IMR-90 (cell line): Measurements from ENCODE around the gene PALLD. TPM values are rescaled to one million over a fixed set of nuclear protein-coding genes. Genes with fewer than 3 reads are reported as not detected.

Experiments used
- ATAC-seq: fragments of 200-7000 bp; cut with Tn5 transposase; 2 replicates; pipeline ENCODE4 v1.9.1; 2020; ENCODE audit warnings: low read depth, mild to moderate bottlenecking, moderate library complexity
- BruUV-seq: library from RNA; stranded (reverse); fragments of 400-500 nt; replicated peaks from 2 replicates; lab custom pipeline; 2021; lab: Mats Ljungman, UMichigan
- CTCF ChIA-PET: fragments of 300-600 bp; formaldehyde crosslinking; extraction: SDS; loops from one replicate; lab custom pipeline; 2021; ENCODE audit warnings: antibody characterized with exemption; lab: Yijun Ruan, JAX
- POLR2A ChIA-PET: fragments of 300-600 bp; sonication (Branson Sonifier 250); formaldehyde crosslinking; loops from one replicate; lab custom pipeline; 2022; ENCODE audit warnings: antibody characterized with exemption; ENCODE audit not compliant: unreplicated experiment; lab: Charles Lee
- DNase-seq: peaks from one replicate; pipeline ENCODE4 v3.0.0; 2013
- H2AFZ ChIP-seq: replicated peaks from 2 replicates; pipeline ENCODE3; 2013; ENCODE audit warnings: low read length, mild to moderate bottlenecking; ENCODE audit not compliant: poor library complexity
- H2AK5ac ChIP-seq: 2 replicates; pipeline ENCODE4 v1.6.1; 2013; ENCODE audit warnings: low read depth, low read length, inconsistent platforms
- H2AK9ac ChIP-seq: replicated peaks from 2 replicates; pipeline ENCODE3; 2013; ENCODE audit warnings: mild to moderate bottlenecking, low read depth, low read length, moderate library complexity; ENCODE audit not compliant: poor library complexity
- H2BK120ac ChIP-seq: 2 replicates; pipeline ENCODE4 v1.6.1; 2013; ENCODE audit warnings: low read depth, low read length, inconsistent platforms
- H2BK15ac ChIP-seq: 3 replicates; pipeline ENCODE4 v1.6.1; 2013; ENCODE audit warnings: low read depth, low read length, inconsistent platforms
- H2BK20ac ChIP-seq: 2 replicates; pipeline ENCODE4 v1.6.1; 2013; ENCODE audit warnings: low read depth, mild to moderate bottlenecking, inconsistent platforms, low read length, moderate library complexity
- H2BK5ac ChIP-seq: 2 replicates; pipeline ENCODE4 v1.6.1; 2013; ENCODE audit warnings: mild to moderate bottlenecking, low read depth, low read length, inconsistent platforms; ENCODE audit not compliant: poor library complexity, severe bottlenecking
- H3K14ac ChIP-seq: replicated peaks from 2 replicates; pipeline ENCODE4 v1.6.1; 2013; ENCODE audit warnings: low read depth, low read length, inconsistent platforms
- H3K18ac ChIP-seq: 2 replicates; pipeline ENCODE4 v1.6.1; 2013; ENCODE audit warnings: low read depth, low read length, control low read depth
- H3K23ac ChIP-seq: 2 replicates; pipeline ENCODE4 v1.6.1; 2013; ENCODE audit warnings: low read depth, low read length, inconsistent platforms
- H3K27ac ChIP-seq: 2 replicates; pipeline ENCODE4 v1.5.1; 2013; ENCODE audit warnings: mild to moderate bottlenecking, control low read depth, low read length; ENCODE audit not compliant: insufficient read depth
- H3K27me3 ChIP-seq: 2 replicates; pipeline ENCODE4 v1.6.1; 2013; ENCODE audit warnings: low read length; ENCODE audit not compliant: control insufficient read depth, insufficient read depth
- H3K36me3 ChIP-seq: 2 replicates; pipeline ENCODE4 v1.6.1; 2013; ENCODE audit warnings: low read length, mixed read lengths; ENCODE audit not compliant: control insufficient read depth, insufficient read depth
- H3K4ac ChIP-seq: 2 replicates; pipeline ENCODE4 v1.6.1; 2013; ENCODE audit warnings: low read depth, low read length, inconsistent platforms
- H3K4me1 ChIP-seq: 2 replicates; pipeline ENCODE4 v1.6.1; 2013; ENCODE audit warnings: low read length, mixed read lengths; ENCODE audit not compliant: control insufficient read depth, insufficient read depth
- H3K4me2 ChIP-seq: 2 replicates; pipeline ENCODE4 v1.6.1; 2013; ENCODE audit warnings: low read depth, mild to moderate bottlenecking, control low read depth, low read length, moderate library complexity
- H3K4me3 ChIP-seq: 2 replicates; pipeline ENCODE4 v1.5.1; 2013; ENCODE audit warnings: low read depth, mild to moderate bottlenecking, control low read depth, low read length, moderate library complexity; ENCODE audit not compliant: insufficient read depth
- H3K56ac ChIP-seq: 2 replicates; pipeline ENCODE4 v1.6.1; 2013; ENCODE audit warnings: low read length, inconsistent platforms; ENCODE audit not compliant: insufficient read depth; ENCODE audit errors: extremely low read depth
- H3K79me1 ChIP-seq, 2 experiments: 2 replicates each; pipeline ENCODE4 v1.6.1; 2013; ENCODE audit warnings: low read length in 2 of 2, inconsistent platforms in 1 of 2, low read depth in 1 of 2
- H3K9ac ChIP-seq: 2 replicates; pipeline ENCODE4 v1.6.1; 2013; ENCODE audit warnings: low read depth, low read length, control low read depth
- H3K9me1 ChIP-seq: 2 replicates; pipeline ENCODE4 v1.6.1; 2013; ENCODE audit warnings: low read length, inconsistent platforms; ENCODE audit not compliant: insufficient read depth
- H3K9me3 ChIP-seq: 2 replicates; pipeline ENCODE4 v1.6.1; 2013; ENCODE audit warnings: low read length; ENCODE audit not compliant: control insufficient read depth, insufficient read depth
- H4K20me1 ChIP-seq: 2 replicates; pipeline ENCODE4 v1.6.1; 2013; ENCODE audit warnings: low read length, inconsistent platforms; ENCODE audit not compliant: insufficient read depth
- H4K5ac ChIP-seq: 2 replicates; pipeline ENCODE4 v1.6.1; 2013; ENCODE audit warnings: mild to moderate bottlenecking, low read depth, low read length, control low read depth
- H4K8ac ChIP-seq, 2 experiments: 2 replicates each; pipeline ENCODE4 v1.6.1; 2013; ENCODE audit warnings: low read depth in 2 of 2, low read length in 2 of 2, control low read depth in 1 of 2, inconsistent platforms in 1 of 2
- H4K91ac ChIP-seq: 2 replicates; pipeline ENCODE4 v1.6.1; 2013; ENCODE audit warnings: low read depth, low read length, inconsistent platforms; ENCODE audit not compliant: insufficient read depth
- BHLHE40 ChIP-seq: fragments of 150-350 bp; IDR thresholded peaks from 2 replicates; pipeline ENCODE4 v1.6.1; 2016; ENCODE audit warnings: mild to moderate bottlenecking, low read depth, low read length
- CEBPB ChIP-seq: IDR thresholded peaks from 2 replicates; pipeline ENCODE4 v1.6.1; 2012; ENCODE audit warnings: low read depth, low read length, improper control_type of control experiment
- CHD1 ChIP-seq: IDR thresholded peaks from 2 replicates; pipeline ENCODE4 v1.6.1; 2012; ENCODE audit warnings: low read depth, low read length, improper control_type of control experiment
- FOS ChIP-seq: fragments of 150-350 bp; IDR thresholded peaks from 2 replicates; pipeline ENCODE4 v1.6.1; 2016; ENCODE audit warnings: low read depth, low read length
- MAFK ChIP-seq: IDR thresholded peaks from 2 replicates; pipeline ENCODE4 v1.6.1; 2012; ENCODE audit warnings: low read depth, low read length, improper control_type of control experiment
- MAZ ChIP-seq: IDR thresholded peaks from 2 replicates; pipeline ENCODE4 v1.6.1; 2012; ENCODE audit warnings: low read depth, mild to moderate bottlenecking, low read length, improper control_type of control experiment, moderate library complexity, borderline replicate concordance
- MXI1 ChIP-seq: IDR thresholded peaks from 2 replicates; pipeline ENCODE4 v1.6.1; 2012; ENCODE audit warnings: low read depth, mild to moderate bottlenecking, low read length, moderate library complexity, borderline replicate concordance
- NFE2L2 ChIP-seq: fragments of 150-350 bp; IDR thresholded peaks from 2 replicates; pipeline ENCODE4 v1.6.1; 2016; ENCODE audit warnings: low read depth, mild to moderate bottlenecking, low read length
- POLR2A ChIP-seq: IDR thresholded peaks from 2 replicates; pipeline ENCODE4 v1.6.1; 2012; ENCODE audit warnings: mild to moderate bottlenecking, low read depth, low read length
- RAD21 ChIP-seq: IDR thresholded peaks from 2 replicates; pipeline ENCODE4 v1.6.1; 2012; ENCODE audit warnings: low read length, improper control_type of control experiment
- RFX5 ChIP-seq: IDR thresholded peaks from 2 replicates; pipeline ENCODE4 v1.8.0; 2012; ENCODE audit warnings: low read depth, mild to moderate bottlenecking, low read length, moderate library complexity
- SMC3 ChIP-seq: fragments of 150-350 bp; IDR thresholded peaks from 2 replicates; pipeline ENCODE4 v1.6.1; 2016; ENCODE audit warnings: low read depth, mild to moderate bottlenecking, antibody characterized with exemption, low read length, moderate library complexity
- USF2 ChIP-seq: fragments of 150-350 bp; IDR thresholded peaks from 2 replicates; pipeline ENCODE4 v1.6.1; 2017; ENCODE audit warnings: mild to moderate bottlenecking, antibody characterized with exemption, low read length, low read depth
- WGBS, 2 experiments: methylation state at CpG; one replicate each; pipeline versions ENCODE4 v1.1.5 to v1.1.7; 2013; ENCODE audit warnings: missing lambda C conversion rate in 2 of 2; ENCODE audit not compliant: insufficient read length in 1 of 2; ENCODE audit errors: extremely low coverage in 2 of 2; 5-methylcytosine and 5-hydroxymethylcytosine counted together
- dilution Hi-C: fragments of 300-500 bp; cut with HindIII; formaldehyde crosslinking; loops from one replicate; pipeline ENCODE4 v1.14.3; 2018; ENCODE audit warnings: low sequenced_read_pairs; ENCODE audit not compliant: unreplicated experiment
- in situ Hi-C: fragments of 300-500 bp; cut with MboI; formaldehyde crosslinking; loops from 3 replicates; pipeline ENCODE4 v1.14.3; 2019; ENCODE audit warnings: low sequenced_read_pairs, inconsistent platforms, mixed read lengths
- intact Hi-C: fragments of 100-400 bp; cut with micrococcal nuclease; formaldehyde crosslinking; loops from 2 replicates; pipeline ENCODE4 v1.10.0; 2022
- polyA plus RNA-seq, 3 experiments: library from polyadenylated mRNA; depleted of rRNA; stranded (reverse); fragments of >200 nt; gene quantifications; 2 replicates each; pipeline ENCODE4 v1.2.3, GENCODE V29; 2012; ENCODE audit warnings: low replicate concordance in 1 of 3
- total RNA-seq: library from RNA; depleted of rRNA; stranded (reverse); fragments of >200 nt; gene quantifications from 2 replicates; pipeline ENCODE4 v1.2.3, GENCODE V29; 2012
- TF ChIP-seq, protein P1 (sequence below): fragments of 150-350 bp; IDR thresholded peaks from 2 replicates; pipeline ENCODE4 v1.6.1; 2016; ENCODE audit warnings: low read depth, mild to moderate bottlenecking, low read length, moderate library complexity, borderline replicate concordance
- TF ChIP-seq, protein P2 (sequence below): conservative IDR thresholded peaks from 2 replicates; pipeline ENCODE4 v1.5.1; 2012; ENCODE audit warnings: mild to moderate bottlenecking, low read depth, low read length, improper control_type of control experiment

PALLD gene
- total and polyA plus RNA-seq, 2 of the 4 experiments (the other 2 are of a cell fraction) = 91.0 to 91.9 TPM

DNA sequence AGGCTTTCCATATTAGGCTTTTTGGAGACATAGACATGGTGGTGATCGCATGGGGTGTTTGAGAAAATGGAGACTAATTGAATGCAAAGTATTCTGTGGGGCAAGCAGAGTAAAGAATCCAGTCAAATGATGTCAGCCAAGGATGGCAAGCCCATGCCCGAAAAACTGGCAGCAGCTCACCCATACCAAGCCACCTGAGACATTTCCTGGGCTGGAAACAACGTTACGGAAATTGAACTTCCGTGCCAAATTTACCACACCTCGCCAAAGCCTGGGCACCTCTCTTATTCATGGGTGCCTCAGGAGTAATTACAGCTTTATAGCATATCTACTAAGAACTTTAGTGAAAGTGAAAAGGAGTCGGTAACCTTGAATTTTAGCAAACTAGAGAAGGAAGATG is 346.8 kb downstream of the PALLD start:
- H3K18ac ChIP-seq = peak overlapping the region; percentile 99
- H3K23ac ChIP-seq = no peak overlapping the region; the same call in 1 of the 2 replicates
- H2BK15ac ChIP-seq = 0 out of 3 replicates have a peak overlapping the region, but pooled peaks have one; percentile 4
- peak overlapping the region; percentile 85; the same call in 1 of the 2 replicates for H3K27ac ChIP-seq
- H3K4ac ChIP-seq = peak overlapping the region; percentile 12; the same call in 1 of the 2 replicates
- 0 out of 2 replicates have a peak overlapping the region, but pooled peaks have one; percentile 13 for H3K56ac ChIP-seq
- H3K9me1 ChIP-seq = peaks cover 28% of the 10 kb centered on the region
- ATAC-seq (no peak), DNase-seq (no peak)
- no peak overlapping the region; the same call in none of the 2 replicates for H2AK5ac ChIP-seq
- peak overlapping the region; percentile 81 for H2BK5ac ChIP-seq
- H3K27me3 ChIP-seq = no peaks in the 10 kb centered on the region
- H3K4me3 ChIP-seq = no peak overlapping the region
- H2BK120ac ChIP-seq = peak overlapping the region; percentile 21
- no peak for TF ChIP-seq CEBPB
- TF ChIP-seq FOS = no peak
- TF ChIP-seq MXI1 = no peak
- no peak for TF ChIP-seq USF2
- no peak for TF ChIP-seq BHLHE40
- TF ChIP-seq MAFK = no peak
- TF ChIP-seq MAZ = no peak
- no peak for TF ChIP-seq POLR2A
- TF ChIP-seq RFX5 = no peak
- no peak for TF ChIP-seq CHD1
- TF ChIP-seq, protein P1, sequence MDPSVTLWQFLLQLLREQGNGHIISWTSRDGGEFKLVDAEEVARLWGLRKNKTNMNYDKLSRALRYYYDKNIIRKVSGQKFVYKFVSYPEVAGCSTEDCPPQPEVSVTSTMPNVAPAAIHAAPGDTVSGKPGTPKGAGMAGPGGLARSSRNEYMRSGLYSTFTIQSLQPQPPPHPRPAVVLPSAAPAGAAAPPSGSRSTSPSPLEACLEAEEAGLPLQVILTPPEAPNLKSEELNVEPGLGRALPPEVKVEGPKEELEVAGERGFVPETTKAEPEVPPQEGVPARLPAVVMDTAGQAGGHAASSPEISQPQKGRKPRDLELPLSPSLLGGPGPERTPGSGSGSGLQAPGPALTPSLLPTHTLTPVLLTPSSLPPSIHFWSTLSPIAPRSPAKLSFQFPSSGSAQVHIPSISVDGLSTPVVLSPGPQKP = no peak
- TF ChIP-seq RAD21 = no peak
- TF ChIP-seq NFE2L2 = no peak
- TF ChIP-seq, protein P2, sequence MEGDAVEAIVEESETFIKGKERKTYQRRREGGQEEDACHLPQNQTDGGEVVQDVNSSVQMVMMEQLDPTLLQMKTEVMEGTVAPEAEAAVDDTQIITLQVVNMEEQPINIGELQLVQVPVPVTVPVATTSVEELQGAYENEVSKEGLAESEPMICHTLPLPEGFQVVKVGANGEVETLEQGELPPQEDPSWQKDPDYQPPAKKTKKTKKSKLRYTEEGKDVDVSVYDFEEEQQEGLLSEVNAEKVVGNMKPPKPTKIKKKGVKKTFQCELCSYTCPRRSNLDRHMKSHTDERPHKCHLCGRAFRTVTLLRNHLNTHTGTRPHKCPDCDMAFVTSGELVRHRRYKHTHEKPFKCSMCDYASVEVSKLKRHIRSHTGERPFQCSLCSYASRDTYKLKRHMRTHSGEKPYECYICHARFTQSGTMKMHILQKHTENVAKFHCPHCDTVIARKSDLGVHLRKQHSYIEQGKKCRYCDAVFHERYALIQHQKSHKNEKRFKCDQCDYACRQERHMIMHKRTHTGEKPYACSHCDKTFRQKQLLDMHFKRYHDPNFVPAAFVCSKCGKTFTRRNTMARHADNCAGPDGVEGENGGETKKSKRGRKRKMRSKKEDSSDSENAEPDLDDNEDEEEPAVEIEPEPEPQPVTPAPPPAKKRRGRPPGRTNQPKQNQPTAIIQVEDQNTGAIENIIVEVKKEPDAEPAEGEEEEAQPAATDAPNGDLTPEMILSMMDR = no peak
- TF ChIP-seq SMC3 = no peak
- dilution Hi-C loops (no loop called here), intact Hi-C loops (loop anchor here (10.0 kb wide), 1 partner anchor 329 kb away; no protein-coding TSS in a partner anchor), in situ Hi-C loops (no loop called here)
- peak overlapping the region; percentile 19; the same call in 1 of the 2 replicates for H4K91ac ChIP-seq
- peak overlapping the region; percentile 70; the same call in 1 of the 2 replicates for H3K4me2 ChIP-seq
- peaks cover 22 to 83% of the 10 kb centered on the region in 2 experiments; a peak in 3 of 4 replicates for H3K79me1 ChIP-seq
- H3K9me3 ChIP-seq = no peaks in the 10 kb centered on the region
- H2BK20ac ChIP-seq = peak overlapping the region; percentile 53
- peak overlapping the region; percentile 89 for H4K5ac ChIP-seq
- no peak overlapping the region for H2AFZ ChIP-seq
- H3K36me3 ChIP-seq = peaks cover 16% of the 10 kb centered on the region
- WGBS, 2 experiments = no CpG with 5 or more reads among the region's 7 CpGs
- peak overlapping the region; percentile 52 for H3K9ac ChIP-seq
- H4K8ac ChIP-seq = peak overlapping the region; percentile 41 to 42
- H2AK9ac ChIP-seq = no peak overlapping the region
- peaks cover 29% of the 10 kb centered on the region for H3K4me1 ChIP-seq
- CTCF ChIA-PET = no interaction called here
- H3K14ac ChIP-seq = peak overlapping the region; percentile 11
- H4K20me1 ChIP-seq = peaks cover 59% of the 10 kb centered on the region
- no TSS peak for BruUV-seq
- POLR2A ChIA-PET = no interaction called here
